Progenitor cell of endocrine pancreas (in vitro differentiated cells): ENCODE data around the gene CMBL. TPM values are rescaled to one million over a fixed set of nuclear protein-coding genes. Genes with fewer than 3 reads are reported as not detected.

Experiments
- DNase-seq: peaks from one replicate; pipeline ENCODE4 v3.0.0; 2021; ENCODE audit warnings: low spot score; ENCODE audit not compliant: unreplicated experiment
- H3K27ac Mint-ChIP-seq: 2 replicates; pipeline ENCODE4 v1.8.0; 2021; ENCODE audit warnings: mild to moderate bottlenecking, moderate library complexity, mixed read lengths
- H3K27me3 Mint-ChIP-seq: 2 replicates; pipeline ENCODE4 v1.8.0; 2021; ENCODE audit warnings: mixed read lengths
- H3K36me3 Mint-ChIP-seq: 2 replicates; pipeline ENCODE4 v1.8.0; 2022; ENCODE audit warnings: mixed read lengths; ENCODE audit not compliant: insufficient read depth
- H3K4me1 Mint-ChIP-seq: 2 replicates; pipeline ENCODE4 v1.8.0; 2021; ENCODE audit warnings: low read depth, mixed read lengths
- H3K4me3 Mint-ChIP-seq: 2 replicates; pipeline ENCODE4 v1.8.0; 2021; ENCODE audit warnings: low read depth, mild to moderate bottlenecking, moderate library complexity, mixed read lengths
- H3K9me3 Mint-ChIP-seq: 2 replicates; pipeline ENCODE4 v1.8.0; 2021; ENCODE audit warnings: low read depth, mixed read lengths
- total RNA-seq: library from RNA; stranded (reverse); gene quantifications from 2 replicates; pipeline ENCODE4 v1.2.1, GENCODE V29; 2021
- TF ChIP-seq, protein P1 (sequence below): fragments of 200-600 bp; sonication (generic); IDR thresholded peaks from one replicate; pipeline ENCODE4 v1.5.0; 2021; ENCODE audit warnings: antibody characterized with exemption, mild to moderate bottlenecking; ENCODE audit not compliant: unreplicated experiment

The CMBL gene
- total RNA-seq, 1 donor from 2014 or later, result 10.0 TPM

- H3K4me1 Mint-ChIP-seq, result peaks cover 10% of the 10 kb centered on the region
- DNase-seq, result no peak
- H3K4me3 Mint-ChIP-seq, result no peak overlapping the region
- H3K27ac Mint-ChIP-seq, result no peak overlapping the region
- peaks cover 70% of the 10 kb centered on the region for H3K27me3 Mint-ChIP-seq
- H3K9me3 Mint-ChIP-seq, result no peaks in the 10 kb centered on the region
- TF ChIP-seq, protein P1, sequence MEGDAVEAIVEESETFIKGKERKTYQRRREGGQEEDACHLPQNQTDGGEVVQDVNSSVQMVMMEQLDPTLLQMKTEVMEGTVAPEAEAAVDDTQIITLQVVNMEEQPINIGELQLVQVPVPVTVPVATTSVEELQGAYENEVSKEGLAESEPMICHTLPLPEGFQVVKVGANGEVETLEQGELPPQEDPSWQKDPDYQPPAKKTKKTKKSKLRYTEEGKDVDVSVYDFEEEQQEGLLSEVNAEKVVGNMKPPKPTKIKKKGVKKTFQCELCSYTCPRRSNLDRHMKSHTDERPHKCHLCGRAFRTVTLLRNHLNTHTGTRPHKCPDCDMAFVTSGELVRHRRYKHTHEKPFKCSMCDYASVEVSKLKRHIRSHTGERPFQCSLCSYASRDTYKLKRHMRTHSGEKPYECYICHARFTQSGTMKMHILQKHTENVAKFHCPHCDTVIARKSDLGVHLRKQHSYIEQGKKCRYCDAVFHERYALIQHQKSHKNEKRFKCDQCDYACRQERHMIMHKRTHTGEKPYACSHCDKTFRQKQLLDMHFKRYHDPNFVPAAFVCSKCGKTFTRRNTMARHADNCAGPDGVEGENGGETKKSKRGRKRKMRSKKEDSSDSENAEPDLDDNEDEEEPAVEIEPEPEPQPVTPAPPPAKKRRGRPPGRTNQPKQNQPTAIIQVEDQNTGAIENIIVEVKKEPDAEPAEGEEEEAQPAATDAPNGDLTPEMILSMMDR, result no peak
- no peaks in the 10 kb centered on the region for H3K36me3 Mint-ChIP-seq
Measured at GRCh38 chr5:10331341-10331796, 23.7 kb upstream of the CMBL start.

- no peaks in the 10 kb centered on the region for H3K36me3 Mint-ChIP-seq
- H3K27me3 Mint-ChIP-seq, result peaks cover 66% of the 10 kb centered on the region
- H3K4me3 Mint-ChIP-seq, result no peak overlapping the region
- H3K9me3 Mint-ChIP-seq, result no peaks in the 10 kb centered on the region
- H3K4me1 Mint-ChIP-seq, result peaks cover 10% of the 10 kb centered on the region
- DNase-seq, result no peak
- H3K27ac Mint-ChIP-seq, result no peak overlapping the region
- TF ChIP-seq, protein P1, result no peak
Measured at GRCh38 chr5:10330511-10331230, 23.0 kb upstream of the CMBL start.

- H3K9me3 Mint-ChIP-seq, result no peaks in the 10 kb centered on the region
- peaks cover 12% of the 10 kb centered on the region for H3K4me1 Mint-ChIP-seq
- TF ChIP-seq, protein P1, result no peak
Measured at GRCh38 chr5:10329820-10330481, 22.2 kb upstream of the CMBL start.

GRCh38 chr5:10329446-10329819, 21.7 kb upstream of the CMBL start:
- no peaks in the 10 kb centered on the region for H3K36me3 Mint-ChIP-seq
- no peak for DNase-seq
- H3K27me3 Mint-ChIP-seq, result peaks cover 54% of the 10 kb centered on the region
- TF ChIP-seq, protein P1, result no peak
- H3K27ac Mint-ChIP-seq, result no peak overlapping the region
- no peaks in the 10 kb centered on the region for H3K9me3 Mint-ChIP-seq
- peaks cover 14% of the 10 kb centered on the region for H3K4me1 Mint-ChIP-seq
- no peak overlapping the region for H3K4me3 Mint-ChIP-seq

More at GRCh38 chr5:10329820-10330481, 22.2 kb upstream of the CMBL start:
- Mint-ChIP-seq H3K27ac (no peak overlapping the region), H3K36me3 (no peaks in the 10 kb centered on the region), H3K27me3 (peaks cover 59% of the 10 kb centered on the region), H3K4me3 (no peak overlapping the region)
- DNase-seq, result no peak

DNA sequence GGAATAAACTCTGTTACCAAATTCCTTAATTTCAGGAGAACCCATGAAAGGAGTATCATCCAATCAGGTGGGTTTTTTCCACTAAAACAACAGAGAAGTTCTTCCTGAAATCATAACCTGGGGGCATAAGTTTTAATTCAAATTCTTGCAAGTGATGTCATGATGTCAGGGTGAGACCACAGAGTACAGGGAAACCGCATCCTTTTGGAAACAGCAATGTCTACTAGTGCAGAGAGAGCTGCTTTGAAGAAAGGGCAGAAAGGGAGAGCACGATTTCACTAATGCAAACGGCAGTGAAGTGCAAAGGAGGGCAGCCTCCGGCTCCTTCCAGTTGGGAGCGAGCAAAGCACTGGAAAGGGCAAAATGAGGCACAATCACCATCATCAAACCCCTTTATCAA, 20.6 kb upstream of the CMBL start:
- Mint-ChIP-seq H3K4me1 (peaks cover 16% of the 10 kb centered on the region), H3K9me3 (no peaks in the 10 kb centered on the region), H3K27ac (no peak overlapping the region), H3K36me3 (no peaks in the 10 kb centered on the region), H3K27me3 (peaks cover 47% of the 10 kb centered on the region), H3K4me3 (no peak overlapping the region)
- DNase-seq, result no peak
- TF ChIP-seq, protein P1, result no peak
